Measurements from ENCODE around the gene TAF11. TPM values are rescaled to one million over a fixed set of nuclear protein-coding genes. Genes with fewer than 3 reads are reported as not detected.
A peak's percentile ranks its signal among the peaks of the same experiment; 100 is the strongest.

Gene TAF11
- total and polyA plus RNA-seq, 11 donors, result 14.6 to 75.7 (median 21.8) TPM

DNA sequence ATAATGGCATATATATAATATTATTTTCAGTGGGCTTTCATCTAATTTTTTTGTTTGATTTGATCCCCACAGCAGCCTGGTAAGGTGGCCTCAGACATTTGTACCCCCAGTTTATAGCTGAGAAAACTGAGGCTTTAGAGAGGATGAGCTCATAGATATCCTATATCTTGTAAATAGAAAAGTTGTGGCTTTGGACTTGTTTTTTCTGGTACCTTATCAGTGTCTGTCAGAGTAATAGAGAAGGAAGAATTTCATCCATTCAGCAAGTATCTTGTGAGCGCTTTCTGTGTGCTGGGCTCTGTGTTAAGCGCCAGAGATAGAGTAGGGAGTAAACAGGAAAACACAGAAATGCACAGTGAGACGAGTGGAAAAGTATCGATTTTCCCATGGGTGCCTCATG, 27.9 kb downstream of the TAF11 start:
- intact Hi-C loops (cut with DNase I), result loop anchor here in 2 of 10 donors (10.0 kb wide), 1 partner anchor 285 kb away; the partner anchor contains the start of gene TCP11 (in 2 of the 2)
- no peaks in the 10 kb centered on the region for H3K27me3 ChIP-seq
- peaks cover 0 to 21% (median 8%) of the 10 kb centered on the region in 12 donors for H3K4me1 ChIP-seq
- TF ChIP-seq, protein P1, sequence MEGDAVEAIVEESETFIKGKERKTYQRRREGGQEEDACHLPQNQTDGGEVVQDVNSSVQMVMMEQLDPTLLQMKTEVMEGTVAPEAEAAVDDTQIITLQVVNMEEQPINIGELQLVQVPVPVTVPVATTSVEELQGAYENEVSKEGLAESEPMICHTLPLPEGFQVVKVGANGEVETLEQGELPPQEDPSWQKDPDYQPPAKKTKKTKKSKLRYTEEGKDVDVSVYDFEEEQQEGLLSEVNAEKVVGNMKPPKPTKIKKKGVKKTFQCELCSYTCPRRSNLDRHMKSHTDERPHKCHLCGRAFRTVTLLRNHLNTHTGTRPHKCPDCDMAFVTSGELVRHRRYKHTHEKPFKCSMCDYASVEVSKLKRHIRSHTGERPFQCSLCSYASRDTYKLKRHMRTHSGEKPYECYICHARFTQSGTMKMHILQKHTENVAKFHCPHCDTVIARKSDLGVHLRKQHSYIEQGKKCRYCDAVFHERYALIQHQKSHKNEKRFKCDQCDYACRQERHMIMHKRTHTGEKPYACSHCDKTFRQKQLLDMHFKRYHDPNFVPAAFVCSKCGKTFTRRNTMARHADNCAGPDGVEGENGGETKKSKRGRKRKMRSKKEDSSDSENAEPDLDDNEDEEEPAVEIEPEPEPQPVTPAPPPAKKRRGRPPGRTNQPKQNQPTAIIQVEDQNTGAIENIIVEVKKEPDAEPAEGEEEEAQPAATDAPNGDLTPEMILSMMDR (IDR thresholded peaks at IDR 0.05), result no peak
- no peak for TF ChIP-seq POLR2A (IDR thresholded peaks at IDR 0.05)
- WGBS, 4 donors, result 67 to 74% (median 74%) methylated on average over 4 of the region's 4 CpGs
- peaks cover 0 to 89% (median 83%) of the 10 kb centered on the region in 9 donors for H3K36me3 ChIP-seq
- no peak for DNase-seq
- H3K4me3 ChIP-seq, result no peak overlapping the region
- H3K9me3 ChIP-seq, result no peaks in the 10 kb centered on the region
- no peak overlapping the region for H3K27ac ChIP-seq
- ATAC-seq, result no peak

DNA sequence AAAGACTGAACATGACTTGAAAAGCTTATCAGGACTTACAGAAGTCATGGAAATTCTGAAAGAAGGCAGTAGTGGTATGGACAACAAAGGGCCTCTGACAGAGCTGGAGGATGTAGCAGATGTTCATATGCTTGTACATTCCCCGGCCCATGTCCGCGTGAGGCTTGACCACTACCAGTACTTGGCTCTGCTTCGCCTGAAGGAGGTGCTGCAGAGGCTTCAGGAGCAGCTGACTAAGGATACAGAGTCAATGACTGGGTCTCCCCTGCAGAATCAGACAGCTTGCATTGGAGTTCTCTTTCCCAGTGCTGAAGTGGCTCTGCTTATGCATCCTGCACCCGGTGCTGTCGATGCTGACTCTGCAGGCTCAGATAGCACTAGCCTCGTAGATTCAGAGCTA, 29.2 kb downstream of the TAF11 start:
- no peaks in the 10 kb centered on the region for H3K27me3 ChIP-seq
- peaks cover 0 to 8% (median 0%) of the 10 kb centered on the region in 12 donors for H3K4me1 ChIP-seq
- TF ChIP-seq, protein P1 (IDR thresholded peaks at IDR 0.05), result peak in 1 of 12 donors; percentile 2
- TF ChIP-seq POLR2A (IDR thresholded peaks at IDR 0.05), result no peak
- H3K36me3 ChIP-seq, result peaks cover 0 to 84% (median 72%) of the 10 kb centered on the region in 9 donors
- intact Hi-C loops (cut with DNase I), result no loop called here
- H3K4me3 ChIP-seq, result no peak overlapping the region
- ATAC-seq (peak in 1 of 4 donors; percentile 23), DNase-seq (no peak)
- 88 to 94% (median 91%) methylated on average over 6 to 7 of the region's 7 CpGs for WGBS, 4 donors
- H3K9me3 ChIP-seq, result no peaks in the 10 kb centered on the region
- no peak overlapping the region for H3K27ac ChIP-seq

DNA sequence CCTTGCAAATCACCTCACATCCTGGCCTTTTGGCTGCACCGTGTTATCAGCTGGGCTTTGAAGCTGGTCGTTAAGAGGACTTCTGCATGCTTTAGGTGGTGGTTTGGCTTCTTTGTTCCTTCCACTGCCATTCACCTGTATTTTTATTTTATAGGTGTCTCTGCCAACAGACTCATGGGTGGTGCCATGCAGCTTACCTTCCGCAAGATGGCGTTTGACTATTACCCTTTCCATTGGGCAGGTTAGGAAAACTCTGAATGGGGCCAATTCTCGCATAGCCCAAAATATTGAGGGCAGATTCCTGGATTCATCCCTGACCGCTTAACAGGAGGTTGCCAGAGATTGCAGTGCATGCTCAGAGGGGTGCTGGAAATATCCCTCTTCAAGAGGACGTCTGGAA, 32.4 kb downstream of the TAF11 start:
- WGBS, 4 donors, result 84 to 87% (median 84%) methylated on average over 7 of the region's 7 CpGs

DNA sequence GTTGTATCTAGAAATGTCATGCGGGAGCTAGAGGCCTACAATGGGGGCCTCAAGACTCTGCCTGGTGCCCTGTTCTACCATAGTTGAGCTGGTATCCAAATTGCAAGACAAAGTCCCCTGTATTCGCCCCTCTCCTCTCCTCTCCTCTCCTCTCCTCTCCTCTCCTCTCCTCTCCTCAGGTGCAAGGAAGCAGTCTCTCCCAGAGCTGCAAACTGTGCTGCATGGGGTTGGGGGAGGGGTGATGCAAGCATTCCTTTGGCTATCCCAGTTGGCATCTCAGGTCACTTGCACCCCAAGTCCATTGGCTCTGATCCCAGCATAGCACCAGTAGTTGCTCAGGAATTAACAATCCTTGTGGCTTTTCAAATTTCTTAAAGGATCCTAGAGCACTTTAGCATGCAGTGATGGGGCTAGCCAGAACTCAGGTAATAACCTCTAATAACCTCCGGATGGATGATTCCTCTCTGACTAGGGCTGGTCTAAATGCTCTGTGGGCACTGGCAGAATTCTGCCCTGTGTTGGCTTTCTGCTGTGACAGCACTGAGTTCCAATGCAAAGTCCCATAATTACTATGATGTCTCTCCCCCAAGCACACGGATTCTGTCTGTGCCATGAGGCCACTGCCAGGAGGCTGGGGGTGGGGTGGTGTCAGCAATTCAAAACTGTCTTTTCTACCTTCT, 35.3 kb downstream of the TAF11 start:
- peaks cover 0 to 63% (median 35%) of the 10 kb centered on the region in 9 donors for H3K36me3 ChIP-seq
- peak in 1 of 4 donors; percentile 13 for ATAC-seq

More for the DNA sequence above, 32.4 kb downstream of the TAF11 start:
- Histone ChIP-seq H3K4me3 (no peak overlapping the region), H3K36me3 (peaks cover 0 to 86% (median 59%) of the 10 kb centered on the region in 9 donors), H3K4me1 (peaks cover 0 to 4% (median 0%) of the 10 kb centered on the region in 12 donors), H3K27ac (no peak overlapping the region), H3K27me3 (no peaks in the 10 kb centered on the region), H3K9me3 (no peaks in the 10 kb centered on the region)
- intact Hi-C loops (cut with DNase I), result no loop called here
- ATAC-seq (no peak), DNase-seq (no peak)
- no peak for TF ChIP-seq POLR2A (IDR thresholded peaks at IDR 0.05)
- TF ChIP-seq, protein P1 (IDR thresholded peaks at IDR 0.05), result no peak

More for the DNA sequence above, 35.3 kb downstream of the TAF11 start:
- Histone ChIP-seq H3K4me3 (no peak overlapping the region), H3K27me3 (no peaks in the 10 kb centered on the region), H3K4me1 (peaks cover 0 to 5% (median 0%) of the 10 kb centered on the region in 12 donors), H3K27ac (no peak overlapping the region), H3K9me3 (no peaks in the 10 kb centered on the region)
- intact Hi-C loops (cut with DNase I), result no loop called here
- TF ChIP-seq POLR2A (IDR thresholded peaks at IDR 0.05), result no peak
- TF ChIP-seq, protein P1 (IDR thresholded peaks at IDR 0.05), result no peak
- DNase-seq, result no peak
- WGBS, 4 donors, result 86 to 95% (median 88%) methylated on average over 4 of the region's 4 CpGs

Data from heart left ventricle (tissue), 16 donors.